H1 (cell line): ENCODE results near the gene EVC2. TPM values are rescaled to one million over a fixed set of nuclear protein-coding genes. Genes with fewer than 3 reads are reported as not detected.

Experiments used
- CTCF ChIA-PET: fragments of 300-600 bp; sonication (Branson Sonifier 250); formaldehyde crosslinking; loops from one replicate; lab custom pipeline; 2021; ENCODE audit not compliant: partially characterized antibody; lab: Charles Lee
- POLR2A ChIA-PET: fragments of 300-600 bp; sonication (Branson Sonifier 250); formaldehyde crosslinking; loops from one replicate; lab custom pipeline; 2021; ENCODE audit warnings: inconsistent platforms; ENCODE audit not compliant: partially characterized antibody; lab: Charles Lee
- DNase-seq, 2 experiments: peaks; one replicate each; pipeline versions ENCODE4 v3.0.0 to v3.0.0-alpha.2; 2010 to 2022; ENCODE audit warnings: low spot score in 2 of 2, low read depth in 1 of 2, mixed read lengths in 1 of 2
- FAIRE-seq: peaks from 2 replicates; lab custom pipeline; 2011; peaks lifted over from hg19 to GRCh38; lab: Jason Lieb, UNC
- H2AFZ ChIP-seq: 2 replicates; pipeline ENCODE4 v1.8.1; 2012; ENCODE audit warnings: low read length, inconsistent platforms
- H2AK5ac ChIP-seq: 2 replicates; pipeline ENCODE4 v1.6.1; 2013; ENCODE audit warnings: low read depth, low read length
- H2BK120ac ChIP-seq: replicated peaks from 2 replicates; pipeline ENCODE3; 2013; ENCODE audit warnings: low read depth, low read length, inconsistent platforms
- H2BK12ac ChIP-seq: 2 replicates; pipeline ENCODE4 v1.6.1; 2013; ENCODE audit warnings: low read depth, low read length
- H2BK15ac ChIP-seq: 2 replicates; pipeline ENCODE4 v1.6.1; 2013; ENCODE audit warnings: low read length
- H2BK20ac ChIP-seq: 2 replicates; pipeline ENCODE4 v1.6.1; 2013; ENCODE audit warnings: low read length
- H2BK5ac ChIP-seq: 2 replicates; pipeline ENCODE4 v1.6.1; 2013; ENCODE audit warnings: low read depth, low read length
- H3K14ac ChIP-seq: 2 replicates; pipeline ENCODE4 v1.6.1; 2013; ENCODE audit warnings: inconsistent platforms; ENCODE audit not compliant: insufficient read length
- H3K18ac ChIP-seq: 2 replicates; pipeline ENCODE4 v1.6.1; 2013; ENCODE audit warnings: low read length; ENCODE audit errors: extremely low read depth
- H3K23ac ChIP-seq: 2 replicates; pipeline ENCODE4 v1.6.1; 2013; ENCODE audit warnings: inconsistent platforms; ENCODE audit not compliant: insufficient read length
- H3K23me2 ChIP-seq: 2 replicates; pipeline ENCODE4 v1.6.1; 2013; ENCODE audit warnings: low read depth, low read length
- H3K27ac ChIP-seq: 2 replicates; pipeline ENCODE4 v1.6.1; 2011; ENCODE audit warnings: low read depth, low read length, inconsistent platforms
- H3K27me3 ChIP-seq, 4 experiments: replicated peaks in 1 of 4; 1 replicate in 1 of 4; 2 replicates in 3 of 4; pipeline versions ENCODE4 v1.6.1 to v1.8.1; 2011 to 2013; ENCODE audit warnings: low read length in 3 of 4, mild to moderate bottlenecking in 3 of 4, inconsistent platforms in 2 of 4, mixed read lengths in 2 of 4, moderate library complexity in 1 of 4; ENCODE audit not compliant: control insufficient read depth in 3 of 4, insufficient read depth in 3 of 4; ENCODE audit errors: extremely low read depth in 1 of 4
- H3K36me3 ChIP-seq, 4 experiments: 2 replicates each; pipeline versions ENCODE4 v1.6.1 to v1.8.1; 2011 to 2013; ENCODE audit warnings: mild to moderate bottlenecking in 4 of 4, low read length in 3 of 4, moderate library complexity in 2 of 4, control low read depth in 1 of 4, inconsistent platforms in 1 of 4; ENCODE audit not compliant: insufficient read depth in 4 of 4, control insufficient read depth in 2 of 4
- H3K4ac ChIP-seq: replicated peaks from 2 replicates; pipeline ENCODE3; 2013; ENCODE audit warnings: low read length, low read depth, mixed read lengths, inconsistent platforms; ENCODE audit not compliant: insufficient read length
- H3K4me1 ChIP-seq, 4 experiments: replicated peaks in 1 of 4; 1 replicate in 1 of 4; 2 replicates in 3 of 4; pipeline versions ENCODE4 v1.6.1 to v1.8.1; 2011 to 2013; ENCODE audit warnings: low read length in 3 of 4, inconsistent platforms in 2 of 4, mixed read lengths in 1 of 4; ENCODE audit not compliant: insufficient read depth in 4 of 4, control insufficient read depth in 3 of 4
- H3K4me2 ChIP-seq, 2 experiments: 2 replicates each; pipeline versions ENCODE4 v1.6.1 to v1.8.1; 2011 to 2013; ENCODE audit warnings: low read depth in 2 of 2, low read length in 2 of 2, control low read depth in 1 of 2, inconsistent platforms in 1 of 2, mild to moderate bottlenecking in 1 of 2; ENCODE audit not compliant: insufficient read depth in 1 of 2
- H3K4me3 ChIP-seq, 4 experiments: fragments of 200-600, 300-600 bp in 1 of 4; sonication (generic), shearing (Covaris generic), sonication (Bioruptor Twin) in 1 of 4; 2 replicates each; pipeline versions ENCODE4 v1.5.1 to v1.8.1; 2011 to 2016; ENCODE audit warnings: low read length in 4 of 4, low read depth in 3 of 4, control low read depth in 2 of 4, inconsistent platforms in 2 of 4, mild to moderate bottlenecking in 2 of 4, mixed read lengths in 1 of 4, moderate library complexity in 1 of 4; ENCODE audit not compliant: insufficient read depth in 2 of 4; ENCODE audit errors: extremely low read depth in 1 of 4
- H3K56ac ChIP-seq: replicated peaks from 2 replicates; pipeline ENCODE3; 2013; ENCODE audit warnings: low read depth, mild to moderate bottlenecking, mixed read lengths, low read length, inconsistent platforms; ENCODE audit not compliant: insufficient read length
- H3K79me1 ChIP-seq: 2 replicates; pipeline ENCODE4 v1.6.1; 2013; ENCODE audit warnings: low read depth, low read length, control low read depth
- H3K79me2 ChIP-seq, 2 experiments: 2 replicates each; pipeline versions ENCODE4 v1.6.1 to v1.8.1; 2012 to 2013; ENCODE audit warnings: low read length in 2 of 2, mild to moderate bottlenecking in 2 of 2, inconsistent platforms in 1 of 2; ENCODE audit not compliant: insufficient read depth in 2 of 2, control insufficient read depth in 1 of 2
- H3K9ac ChIP-seq, 4 experiments: replicated peaks in 1 of 4; 1 replicate in 1 of 4; 2 replicates in 3 of 4; pipeline versions ENCODE4 v1.6.1 to v1.8.1; 2011 to 2013; ENCODE audit warnings: low read depth in 3 of 4, low read length in 3 of 4, control low read depth in 2 of 4, mild to moderate bottlenecking in 2 of 4, moderate library complexity in 2 of 4, inconsistent platforms in 1 of 4; ENCODE audit errors: extremely low read depth in 1 of 4
- H3K9me3 ChIP-seq, 2 experiments: 2 replicates each; pipeline versions ENCODE4 v1.6.1 to v1.8.1; 2012 to 2013; ENCODE audit warnings: mild to moderate bottlenecking in 2 of 2, moderate library complexity in 2 of 2, control low read depth in 1 of 2, inconsistent platforms in 1 of 2, low read depth in 1 of 2, low read length in 1 of 2, mixed read lengths in 1 of 2; ENCODE audit not compliant: insufficient read depth in 2 of 2
- H4K20me1 ChIP-seq, 2 experiments: replicated peaks in 1 of 2; 2 replicates each; pipeline versions ENCODE3 to v1.8.1; 2011 to 2013; ENCODE audit warnings: inconsistent platforms in 2 of 2, low read length in 2 of 2, mild to moderate bottlenecking in 1 of 2; ENCODE audit not compliant: insufficient read depth in 2 of 2, control insufficient read depth in 1 of 2
- H4K5ac ChIP-seq: 2 replicates; pipeline ENCODE4 v1.6.1; 2013; ENCODE audit warnings: low read length, low read depth, mixed read lengths, inconsistent platforms; ENCODE audit not compliant: insufficient read length
- H4K8ac ChIP-seq: 2 replicates; pipeline ENCODE4 v1.8.0; 2013; ENCODE audit warnings: mild to moderate bottlenecking, moderate library complexity, low read length, inconsistent platforms; ENCODE audit not compliant: insufficient read depth; ENCODE audit errors: extremely low read depth
- H4K91ac ChIP-seq: replicated peaks from 2 replicates; pipeline ENCODE3; 2013; ENCODE audit warnings: low read length, mixed read lengths, inconsistent platforms; ENCODE audit not compliant: insufficient read length
- CBX5 ChIP-seq: fragments of 300-800, 300-1000 bp; sonication (generic); IDR thresholded peaks from 2 replicates; pipeline ENCODE4 v1.7.1; 2016; ENCODE audit warnings: antibody characterized with exemption, low read length, low read depth
- CHD2 ChIP-seq: IDR thresholded peaks from 2 replicates; pipeline ENCODE4 v1.6.1; 2012; ENCODE audit warnings: low read length, improper control_type of control experiment
- WGBS, 2 experiments: shearing (Covaris generic) in 1 of 2; methylation state at CpG; one replicate each; pipeline versions ENCODE4 v1.1.6 to v1.1.7; 2013 to 2015; ENCODE audit warnings: low lambda C conversion rate in 2 of 2, mixed read lengths in 2 of 2, inconsistent platforms in 1 of 2, low coverage in 1 of 2, missing lambda C conversion rate in 1 of 2; ENCODE audit not compliant: insufficient replicate concordance in 2 of 2, insufficient coverage in 1 of 2, insufficient read length in 1 of 2; ENCODE audit errors: extremely low coverage in 1 of 2, missing lambda C conversion rate in 1 of 2; 5-methylcytosine and 5-hydroxymethylcytosine counted together
- polyA plus RNA-seq, 7 experiments: library from polyadenylated mRNA; depleted of rRNA in 3 of 7; stranded (reverse) in 5 of 7; unstranded in 2 of 7; fragments of >200 nt in 5 of 7; fragments of 200-250 nt in 2 of 7; gene quantifications; 1 replicate in 5 of 7; 2 replicates in 1 of 7; 4 replicates in 1 of 7; pipeline versions ENCODE4 v1.2.1 to v1.2.3, GENCODE V29; 2011 to 2013; ENCODE audit warnings: missing spikeins in 2 of 7, mixed read lengths in 2 of 7
- total RNA-seq: library from RNA; stranded (reverse); fragmentation: NEBNext Ultra II Directional; extraction: Animal tissue kit (Norgen Biotek cat#: 25700); gene quantifications from 2 replicates; pipeline ENCODE4 v1.2.1, GENCODE V29; 2021

The EVC2 gene
- total and polyA plus RNA-seq, 2 of the 8 experiments (the other 6 are each of a cell fraction or from before 2014, with no cell fraction given), result 0.73 to 5.9 TPM

DNA sequence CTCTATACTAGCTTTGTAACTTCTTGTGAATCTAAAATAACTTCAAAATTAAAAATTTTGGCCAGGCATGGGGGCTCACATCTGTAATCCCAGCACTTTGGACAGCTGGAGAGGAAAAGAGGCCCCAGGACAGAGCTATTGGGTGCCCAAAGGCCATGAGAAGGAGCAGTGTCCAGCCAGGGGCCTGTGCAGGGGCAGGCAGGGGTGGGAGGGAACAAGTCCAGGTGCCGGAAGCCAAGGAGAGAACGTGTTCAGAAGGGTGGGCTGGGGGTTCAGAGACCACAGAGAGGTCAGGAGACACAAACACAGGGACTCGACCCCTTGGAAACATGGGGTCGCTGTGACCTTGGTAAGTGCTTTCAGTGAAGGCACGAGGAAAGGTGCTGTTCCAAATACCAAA, 138.9 kb downstream of the EVC2 start:
- Histone ChIP-seq H3K9me3 (no peaks in the 10 kb centered on the region), H2AK5ac (no peak overlapping the region), H3K56ac (no peak overlapping the region), H3K27ac (no peak overlapping the region), H4K20me1 (no peaks in the 10 kb centered on the region), H2BK15ac (no peak overlapping the region), H3K9ac (no peak overlapping the region), H3K27me3 (no peaks in the 10 kb centered on the region), H2BK20ac (no peak overlapping the region), H3K36me3 (peaks cover 0 to 4% (median under 1%) of the 10 kb centered on the region in 4 experiments; a peak in 1 of 8 replicates), H3K23ac (no peak overlapping the region), H4K5ac (no peak overlapping the region), H3K4me3 (no peak overlapping the region), H3K79me2 (no peaks in the 10 kb centered on the region), H3K4me2 (no peak overlapping the region), H3K14ac (no peak overlapping the region), H3K18ac (no peak overlapping the region), H3K79me1 (no peaks in the 10 kb centered on the region), H2AFZ (no peak overlapping the region), H4K91ac (no peak overlapping the region), H2BK5ac (no peak overlapping the region), H4K8ac (no peak overlapping the region), H3K23me2 (no peaks in the 10 kb centered on the region), H2BK120ac (no peak overlapping the region), H2BK12ac (no peak overlapping the region), H3K4me1 (no peaks in the 10 kb centered on the region; a peak in 1 of 7 replicates), H3K4ac (no peak overlapping the region)
- ChIA-PET CTCF (interaction anchor here (0.7 to 0.8 kb wide), 2 partner anchors 109 to 229 kb away, joined by 3 read pairs; no protein-coding TSS in a partner anchor), POLR2A (no interaction called here)
- FAIRE-seq (no peak), DNase-seq (no peak)
- WGBS, 2 experiments, result 94% methylated on average over 5 of the region's 5 CpGs; no CpG with 5 or more reads in 1 of the 2 experiments
- TF ChIP-seq CBX5, result no peak
- no peak for TF ChIP-seq CHD2
